Epidermal melanocyte (primary cell): ENCODE data around the gene BCL7A.
"Not testable (repeated sequence)": the region's sequence is repeated elsewhere in the genome, so short reads cannot be mapped to it uniquely, and the experiment has no call there.

ENCODE experiments used
- DNase-seq: peaks from one replicate; pipeline ENCODE4 v3.0.0; 2011; ENCODE audit warnings: low spot score; ENCODE audit not compliant: insufficient read length

Gene BCL7A

GRCh38 chr12:122093098-122093883 lies 71.6 kb downstream of the BCL7A start:
- no peak for DNase-seq

- no peak for DNase-seq
Measured at GRCh38 chr12:122094137-122094734, 72.6 kb downstream of the BCL7A start.

- DNase-seq: no peak
Measured at GRCh38 chr12:122094735-122095631, 73.3 kb downstream of the BCL7A start.

GRCh38 chr12:122096014-122096413 lies 74.3 kb downstream of the BCL7A start:
- DNase-seq: no peak

- no peak for DNase-seq
Measured at GRCh38 chr12:122096591-122097149, 75.0 kb downstream of the BCL7A start.

- DNase-seq: no peak
Measured at GRCh38 chr12:122097584-122097926, 75.9 kb downstream of the BCL7A start.

GRCh38 chr12:122097927-122098756 lies 76.5 kb downstream of the BCL7A start:
- DNase-seq: peak; percentile 87

- DNase-seq: no peak
Measured at GRCh38 chr12:122099280-122099749, 77.6 kb downstream of the BCL7A start.

GRCh38 chr12:122099856-122100255 lies 78.2 kb downstream of the BCL7A start:
- no peak for DNase-seq

- DNase-seq: no peak
Measured at GRCh38 chr12:122100568-122100967, 78.9 kb downstream of the BCL7A start.

- no peak for DNase-seq
Measured at GRCh38 chr12:122102331-122102730, 80.6 kb downstream of the BCL7A start.

GRCh38 chr12:122104844-122105243 lies 83.2 kb downstream of the BCL7A start:
- DNase-seq: no peak

- not testable (repeated sequence) for DNase-seq
Measured at GRCh38 chr12:122105496-122105895, 83.8 kb downstream of the BCL7A start.

GRCh38 chr12:122106843-122107242 lies 85.2 kb downstream of the BCL7A start:
- no peak for DNase-seq

GRCh38 chr12:122107261-122107660 lies 85.6 kb downstream of the BCL7A start:
- no peak for DNase-seq

- no peak for DNase-seq
Measured at GRCh38 chr12:122111089-122111641, 89.5 kb downstream of the BCL7A start.
